WERI-Rb-1 (cell line): ENCODE data around the gene CACNG1.

Experiments used
- DNase-seq: peaks from one replicate; pipeline ENCODE4 v3.0.0-alpha.2; 2020
- H3K27ac ChIP-seq: fragments of 250-450 bp; sonication (Bioruptor Pico); 2 replicates; pipeline ENCODE4 v1.5.1; 2020; ENCODE audit warnings: mild to moderate bottlenecking, moderate library complexity
- H3K27me3 ChIP-seq: fragments of 250-450 bp; sonication (Bioruptor Pico); 2 replicates; pipeline ENCODE4 v1.5.1; 2021; ENCODE audit warnings: mild to moderate bottlenecking, low read depth, moderate library complexity; ENCODE audit not compliant: insufficient read depth, severe bottlenecking
- H3K36me3 ChIP-seq: fragments of 250-450 bp; sonication (Bioruptor Pico); 2 replicates; pipeline ENCODE4 v1.5.1; 2020; ENCODE audit warnings: mild to moderate bottlenecking, moderate library complexity
- H3K4me3 ChIP-seq: 2 replicates; pipeline ENCODE4 v1.5.1; 2011; ENCODE audit warnings: low read depth, mild to moderate bottlenecking, control low read depth, low read length
- H3K9me3 ChIP-seq: fragments of 250-450 bp; sonication (Bioruptor Pico); 2 replicates; pipeline ENCODE4 v1.5.1; 2021; ENCODE audit warnings: mild to moderate bottlenecking, moderate library complexity; ENCODE audit not compliant: severe bottlenecking
- CTCF ChIP-seq: IDR thresholded peaks from 2 replicates; pipeline ENCODE4 v1.5.1; 2011; ENCODE audit warnings: low read depth, mild to moderate bottlenecking, control low read depth, inconsistent platforms, low read length

The CACNG1 gene

GRCh38 chr17:67016039-67016762 lies 28.2 kb upstream of the CACNG1 start:
- Histone ChIP-seq H3K27ac (no peak overlapping the region), H3K27me3 (no peaks in the 10 kb centered on the region)
- peak; percentile 16 for DNase-seq

GRCh38 chr17:67017910-67018309 lies 26.4 kb upstream of the CACNG1 start:
- H3K4me3 ChIP-seq: no peak overlapping the region
- no peaks in the 10 kb centered on the region; the same call in 1 of the 2 replicates for H3K36me3 ChIP-seq
- H3K27me3 ChIP-seq: no peaks in the 10 kb centered on the region
- no peak for DNase-seq
- no peaks in the 10 kb centered on the region for H3K9me3 ChIP-seq
- TF ChIP-seq CTCF: no peak
- no peak overlapping the region for H3K27ac ChIP-seq

More at GRCh38 chr17:67016039-67016762, 28.2 kb upstream of the CACNG1 start:
- H3K36me3 ChIP-seq: no peaks in the 10 kb centered on the region; the same call in 1 of the 2 replicates
- no peaks in the 10 kb centered on the region for H3K9me3 ChIP-seq
- TF ChIP-seq CTCF: peak; percentile 54
- no peak overlapping the region for H3K4me3 ChIP-seq

GRCh38 chr17:67018471-67019434 lies 25.6 kb upstream of the CACNG1 start:
- Histone ChIP-seq H3K36me3 (no peaks in the 10 kb centered on the region; the same call in 1 of the 2 replicates), H3K27me3 (no peaks in the 10 kb centered on the region), H3K27ac (no peak overlapping the region), H3K9me3 (no peaks in the 10 kb centered on the region), H3K4me3 (no peak overlapping the region)
- no peak for TF ChIP-seq CTCF
- no peak for DNase-seq

GRCh38 chr17:67019809-67020208 lies 24.5 kb upstream of the CACNG1 start:
- Histone ChIP-seq H3K4me3 (no peak overlapping the region), H3K27ac (no peak overlapping the region), H3K36me3 (no peaks in the 10 kb centered on the region; the same call in 1 of the 2 replicates), H3K9me3 (no peaks in the 10 kb centered on the region), H3K27me3 (no peaks in the 10 kb centered on the region)
- no peak for DNase-seq
- no peak for TF ChIP-seq CTCF

- H3K27ac ChIP-seq: no peak overlapping the region
- no peaks in the 10 kb centered on the region for H3K9me3 ChIP-seq
- no peak overlapping the region for H3K4me3 ChIP-seq
- TF ChIP-seq CTCF: no peak
- H3K27me3 ChIP-seq: no peaks in the 10 kb centered on the region
- DNase-seq: no peak
- H3K36me3 ChIP-seq: no peaks in the 10 kb centered on the region; the same call in 1 of the 2 replicates
These were observed 24.0 kb upstream of the CACNG1 start for GRCh38 chr17:67020293-67020766.
